Keratinocyte (primary cell): ENCODE measurements around the gene ZMYND8. TPM values are rescaled to one million over a fixed set of nuclear protein-coding genes. Genes with fewer than 3 reads are reported as not detected.
A peak's percentile ranks its signal among the peaks of the same experiment; 100 is the strongest.

Experiments used
- DNase-seq: peaks from one replicate; pipeline ENCODE4 v3.0.0-alpha.2; 2011; ENCODE audit warnings: low read depth, missing footprints, low spot score
- FAIRE-seq: peaks from 2 replicates; lab custom pipeline; 2011; peaks lifted over from hg19 to GRCh38; lab: Jason Lieb, UNC
- H2AFZ ChIP-seq: 2 replicates; pipeline ENCODE4 v1.6.0; 2012; ENCODE audit warnings: low read length, control low read depth, inconsistent platforms; ENCODE audit not compliant: control insufficient read depth
- H3K27ac ChIP-seq: 2 replicates; pipeline ENCODE4 v1.5.1; 2011; ENCODE audit warnings: low read length; ENCODE audit not compliant: control insufficient read depth, insufficient read depth
- H3K27me3 ChIP-seq: 3 replicates; pipeline ENCODE4 v1.6.0; 2011; ENCODE audit warnings: low read length; ENCODE audit not compliant: control insufficient read depth, insufficient read depth; ENCODE audit errors: extremely low read depth
- H3K36me3 ChIP-seq, 2 experiments: 2 replicates in 1 of 2; 3 replicates in 1 of 2; pipeline ENCODE4 v1.5.1; 2011; ENCODE audit warnings: low read length in 2 of 2, mild to moderate bottlenecking in 1 of 2; ENCODE audit not compliant: control insufficient read depth in 2 of 2, insufficient read depth in 2 of 2; ENCODE audit errors: extremely low read depth in 1 of 2
- H3K4me1 ChIP-seq: 3 replicates; pipeline ENCODE4 v1.5.1; 2011; ENCODE audit warnings: low read length; ENCODE audit not compliant: control insufficient read depth, insufficient read depth; ENCODE audit errors: extremely low read depth
- H3K4me2 ChIP-seq: 3 replicates; pipeline ENCODE4 v1.6.0; 2011; ENCODE audit warnings: low read depth, low read length; ENCODE audit not compliant: control insufficient read depth, insufficient read depth; ENCODE audit errors: extremely low read depth
- H3K4me3 ChIP-seq, 3 experiments: fragments of 200-600 bp in 1 of 3; sonication (generic) in 1 of 3; 2 replicates in 2 of 3; 3 replicates in 1 of 3; pipeline ENCODE4 v1.5.1; 2011 to 2016; ENCODE audit warnings: low read length in 3 of 3, mild to moderate bottlenecking in 3 of 3, control low read depth in 2 of 3, inconsistent platforms in 1 of 3, low read depth in 1 of 3, mixed read lengths in 1 of 3, mixed run types in 1 of 3, moderate library complexity in 1 of 3; ENCODE audit not compliant: control insufficient read depth in 2 of 3, insufficient read depth in 2 of 3; ENCODE audit errors: extremely low read depth in 1 of 3
- H3K79me2 ChIP-seq: 2 replicates; pipeline ENCODE4 v1.6.0; 2012; ENCODE audit warnings: low read length; ENCODE audit not compliant: control insufficient read depth, insufficient read depth
- H3K9ac ChIP-seq: 3 replicates; pipeline ENCODE4 v1.6.0; 2011; ENCODE audit warnings: low read length; ENCODE audit not compliant: control insufficient read depth, insufficient read depth; ENCODE audit errors: extremely low read depth
- H3K9me1 ChIP-seq: 3 replicates; pipeline ENCODE4 v1.6.0; 2011; ENCODE audit warnings: low read length; ENCODE audit not compliant: control insufficient read depth, insufficient read depth; ENCODE audit errors: extremely low read depth
- H3K9me3 ChIP-seq: 2 replicates; pipeline ENCODE4 v1.5.1; 2012; ENCODE audit warnings: low read depth, low read length; ENCODE audit not compliant: control insufficient read depth
- H4K20me1 ChIP-seq: 3 replicates; pipeline ENCODE4 v1.6.0; 2011; ENCODE audit warnings: low read length; ENCODE audit not compliant: control insufficient read depth, insufficient read depth; ENCODE audit errors: extremely low read depth
- CTCF ChIP-seq, 3 experiments: IDR thresholded peaks in 1 of 3; conservative IDR thresholded peaks in 1 of 3; optimal IDR thresholded peaks in 1 of 3; 2 replicates in 2 of 3; 3 replicates in 1 of 3; pipeline versions ENCODE3 to v1.5.1; 2011; ENCODE audit warnings: low read length in 3 of 3, mild to moderate bottlenecking in 3 of 3, moderate library complexity in 2 of 3, control low read depth in 1 of 3, inconsistent platforms in 1 of 3; ENCODE audit not compliant: insufficient read depth in 2 of 3; ENCODE audit errors: extremely low read depth in 1 of 3
- EZH2 ChIP-seq: IDR thresholded peaks from one replicate; pipeline ENCODE4 v1.6.1; 2012; ENCODE audit warnings: inconsistent platforms, mild to moderate bottlenecking, low read length, moderate library complexity
- dilution Hi-C: fragments of 300-500 bp; cut with MboI; formaldehyde crosslinking; loops from one replicate; pipeline ENCODE4 v1.7.0; 2020; ENCODE audit warnings: low sequenced_read_pairs; ENCODE audit not compliant: extremely low pct_ligation_motif_present
- polyA plus RNA-seq, 5 experiments: library from polyadenylated mRNA; depleted of rRNA in 3 of 5; stranded (reverse) in 3 of 5; stranded (forward) in 1 of 5; unstranded in 1 of 5; fragments of >200 nt; gene quantifications; 1 replicate in 1 of 5; 2 replicates in 3 of 5; 3 replicates in 1 of 5; pipeline versions ENCODE4 v1.2.1 to v1.2.3, GENCODE V29; 2011 to 2012; ENCODE audit warnings: missing spikeins in 2 of 5, low read depth in 1 of 5, low replicate concordance in 1 of 5

The ZMYND8 gene
- polyA plus RNA-seq, 1 donor (not counting 4 experiments of a cell fraction or from before 2014, with no cell fraction given): 39.8 TPM

- Histone ChIP-seq H3K4me3 (peak overlapping the region; percentile 50 to 71 (median 70)), H3K27ac (peak overlapping the region; percentile 99), H3K79me2 (peaks cover 71% of the 10 kb centered on the region), H3K4me1 (peaks cover 100% of the 10 kb centered on the region), H3K9me1 (no peaks in the 10 kb centered on the region), H3K9ac (peak overlapping the region; percentile 86), H3K36me3 (no peaks in the 10 kb centered on the region), H3K27me3 (no peaks in the 10 kb centered on the region), H3K4me2 (peak overlapping the region; percentile 84), H4K20me1 (no peaks in the 10 kb centered on the region), H2AFZ (no peak overlapping the region), H3K9me3 (no peaks in the 10 kb centered on the region)
- no peak for FAIRE-seq
- no peak for TF ChIP-seq EZH2
- TF ChIP-seq CTCF (optimal IDR thresholded peaks at IDR 0.05 in 1 of 3, IDR thresholded peaks at IDR 0.05 in 1 of 3, conservative IDR thresholded peaks at IDR 0.05 in 1 of 3; ENCODE audit: extremely low read depth in 1 of 3, insufficient read depth in 2 of 3, low read length in 3 of 3): no peak
- dilution Hi-C loops: no loop called here
- no peak for DNase-seq
These were observed 2.1 kb downstream of the ZMYND8 start for GRCh38 chr20:47354464-47354713.

- Histone ChIP-seq H3K79me2 (peaks cover 77% of the 10 kb centered on the region), H3K4me2 (peak overlapping the region; percentile 84), H4K20me1 (no peaks in the 10 kb centered on the region), H3K36me3 (peaks cover 1 to 2% of the 10 kb centered on the region in 2 experiments), H2AFZ (no peak overlapping the region), H3K9ac (peak overlapping the region; percentile 86), H3K4me3 (peak overlapping the region; percentile 50 to 71 (median 70)), H3K9me1 (no peaks in the 10 kb centered on the region), H3K27ac (peak overlapping the region; percentile 99), H3K4me1 (peaks cover 100% of the 10 kb centered on the region), H3K9me3 (no peaks in the 10 kb centered on the region), H3K27me3 (no peaks in the 10 kb centered on the region)
- FAIRE-seq (no peak), DNase-seq (no peak)
- dilution Hi-C loops: no loop called here
- no peak for TF ChIP-seq EZH2
- no peak for TF ChIP-seq CTCF (optimal IDR thresholded peaks at IDR 0.05 in 1 of 3, IDR thresholded peaks at IDR 0.05 in 1 of 3, conservative IDR thresholded peaks at IDR 0.05 in 1 of 3; ENCODE audit: extremely low read depth in 1 of 3, insufficient read depth in 2 of 3, low read length in 3 of 3)
These were observed 2.6 kb downstream of the ZMYND8 start for GRCh38 chr20:47353692-47354463.
